Right lung (tissue), 5 donors: ENCODE measurements around the gene IL17A. TPM values are rescaled to one million over a fixed set of nuclear protein-coding genes. Genes with fewer than 3 reads are reported as not detected.
"Not testable (repeated sequence)": the region's sequence is repeated elsewhere in the genome, so short reads cannot be mapped to it uniquely, and the experiment has no call there.

ENCODE experiments used
- DNase-seq, 2 donors: peaks; one replicate each; pipeline ENCODE4 v3.0.0-alpha.2; 2013
- polyA plus RNA-seq, 5 donors: library from polyadenylated mRNA; unstranded; fragments of 120-200 nt; gene quantifications; one replicate each; pipeline versions ENCODE4 v1.2.1 to v1.2.3, GENCODE V29; 2013; ENCODE audit warnings: inconsistent platforms in 1 of 5, low replicate concordance in 1 of 5; ENCODE audit not compliant: insufficient read length in 5 of 5, insufficient read depth in 1 of 5

The IL17A gene
- polyA plus RNA-seq, 5 donors, result not detected

DNA sequence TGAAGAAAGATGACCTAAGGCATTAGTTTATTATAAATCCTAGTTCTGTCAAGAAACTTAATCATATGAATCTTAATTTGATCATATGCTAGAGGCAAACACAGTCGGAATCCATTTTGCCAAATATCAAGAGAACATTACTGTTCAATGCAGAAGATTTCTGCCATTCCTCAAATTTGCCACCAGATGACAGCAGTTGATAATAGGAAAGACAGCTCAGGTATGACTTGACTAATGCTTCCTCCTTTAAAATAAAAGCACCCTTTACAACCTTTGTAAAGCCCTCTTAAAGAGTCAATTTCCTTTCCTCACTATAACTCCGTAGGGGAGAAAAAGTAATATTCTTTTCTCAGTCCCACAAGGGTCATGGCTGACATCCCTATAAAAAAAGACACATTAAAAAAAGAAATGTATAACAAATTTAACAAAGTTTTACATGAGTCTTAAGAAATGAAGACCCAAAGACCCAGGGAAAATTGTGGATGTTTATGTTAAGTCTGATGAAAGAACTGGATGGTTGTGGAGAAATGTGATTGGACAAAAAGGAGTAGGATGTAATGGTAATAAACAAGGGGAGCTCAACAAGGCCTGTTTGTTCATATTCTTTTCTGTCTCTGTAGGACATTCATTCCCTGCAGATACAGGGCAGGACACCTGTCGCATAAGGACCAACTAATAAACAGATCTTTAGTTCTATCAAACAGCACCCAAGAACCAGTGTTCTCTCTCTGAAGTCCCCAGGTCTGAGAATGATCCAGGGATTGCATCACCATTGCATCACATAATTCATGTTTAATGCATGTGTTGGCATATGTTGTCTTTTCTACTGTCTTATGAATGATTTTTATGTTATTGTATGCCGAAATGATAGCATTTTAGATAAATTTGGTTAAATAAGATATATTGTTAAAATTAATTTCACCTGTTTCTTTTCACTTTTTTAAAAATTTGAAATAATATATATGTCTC, 23.0 kb upstream of the IL17A start:
- no peak for DNase-seq

DNA sequence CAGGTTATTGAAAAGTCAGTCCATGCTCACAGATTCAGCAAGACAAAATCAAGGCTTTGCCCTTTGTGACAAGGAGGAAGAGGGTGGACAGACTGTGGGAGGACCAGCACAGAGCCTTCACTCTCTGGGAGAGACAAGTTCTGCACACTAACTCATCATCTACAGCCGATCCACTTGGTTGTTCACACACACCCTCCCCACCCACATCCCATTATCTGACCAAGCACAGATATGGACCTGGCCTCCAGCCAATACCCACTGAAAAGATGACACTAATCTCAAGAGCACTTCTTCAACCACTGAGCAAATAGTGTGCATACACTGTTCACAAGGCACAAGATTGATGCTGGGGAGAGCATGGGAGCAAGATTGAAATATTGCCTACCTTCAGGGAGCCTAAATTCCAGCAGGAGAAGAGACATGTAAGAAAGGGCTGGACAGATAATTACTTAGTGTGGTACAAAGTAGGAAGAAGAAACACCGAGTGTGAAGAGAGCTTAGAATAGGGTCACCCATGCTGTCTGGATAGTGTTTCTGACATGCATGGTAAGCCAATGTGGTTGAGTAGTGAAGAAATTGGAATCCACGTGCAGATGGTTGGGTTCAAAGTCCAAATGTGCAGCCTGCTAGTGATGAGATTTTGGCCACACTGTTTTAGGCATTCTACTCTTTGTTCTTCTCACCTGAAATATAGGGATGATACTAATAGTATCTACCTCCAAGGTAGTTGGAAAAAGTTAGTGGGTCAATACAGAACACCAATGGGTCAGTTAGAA, 21.7 kb upstream of the IL17A start:
- no peak for DNase-seq

- no peak for DNase-seq
These were observed 18.9 kb upstream of the IL17A start for GRCh38 chr6:52167267-52167666.

DNA sequence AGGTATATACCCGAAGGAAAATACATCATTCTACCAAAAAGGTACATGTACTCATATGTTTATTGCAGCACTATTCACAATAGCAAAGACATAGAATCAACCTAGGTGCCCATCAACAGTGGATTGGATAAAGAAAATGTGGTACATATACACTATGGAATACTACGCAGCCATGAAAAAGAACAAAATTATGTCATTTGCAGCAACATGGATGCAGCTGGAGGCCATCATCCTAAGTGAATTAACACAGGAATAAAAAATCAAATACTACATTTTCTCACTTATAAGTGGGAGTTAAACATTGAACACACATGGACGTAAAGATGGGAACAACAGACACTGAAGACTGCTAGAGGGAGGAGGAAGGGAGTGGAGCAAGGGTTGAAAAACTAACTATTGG, 17.8 kb upstream of the IL17A start:
- DNase-seq, result not testable (repeated sequence)

DNA sequence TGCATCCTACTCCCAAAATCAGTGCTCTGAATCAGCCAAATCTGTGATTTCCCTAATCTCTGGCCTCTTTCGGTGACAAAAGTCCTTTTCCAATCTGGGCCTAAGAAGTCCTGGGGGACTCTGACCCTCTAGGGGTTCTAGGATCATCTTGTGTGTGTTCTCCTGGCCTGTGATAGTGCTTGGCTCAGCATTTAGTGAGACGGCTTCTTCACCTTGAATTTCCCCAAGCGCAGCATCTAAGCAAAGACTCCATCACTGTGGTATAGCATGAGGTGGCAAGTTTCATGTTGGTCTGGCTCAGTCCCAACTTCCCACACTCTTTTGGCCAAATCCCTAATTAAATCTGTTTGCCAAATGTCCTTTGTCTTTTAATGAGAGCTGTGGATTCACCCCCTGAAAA, 12.1 kb upstream of the IL17A start:
- DNase-seq, result no peak

DNA sequence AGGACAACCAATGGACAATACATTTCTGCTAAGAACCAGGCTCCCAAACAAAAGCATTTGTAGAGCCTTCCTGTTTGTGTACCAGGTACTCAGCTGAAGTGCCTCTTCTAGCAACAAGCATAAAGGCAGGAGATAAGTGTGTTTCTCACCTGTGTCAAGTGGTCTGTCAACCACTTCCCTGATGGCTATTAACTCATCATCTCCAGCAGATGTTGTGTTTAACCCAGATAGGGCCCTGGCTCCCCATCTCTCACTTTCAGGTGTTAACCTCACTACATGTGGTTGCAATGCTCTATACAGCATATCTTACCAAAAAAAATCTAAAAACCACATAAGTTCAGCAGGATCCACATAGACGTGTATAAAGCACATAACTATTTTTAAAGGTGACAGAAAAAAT, 9.6 kb upstream of the IL17A start:
- DNase-seq, result no peak

DNA sequence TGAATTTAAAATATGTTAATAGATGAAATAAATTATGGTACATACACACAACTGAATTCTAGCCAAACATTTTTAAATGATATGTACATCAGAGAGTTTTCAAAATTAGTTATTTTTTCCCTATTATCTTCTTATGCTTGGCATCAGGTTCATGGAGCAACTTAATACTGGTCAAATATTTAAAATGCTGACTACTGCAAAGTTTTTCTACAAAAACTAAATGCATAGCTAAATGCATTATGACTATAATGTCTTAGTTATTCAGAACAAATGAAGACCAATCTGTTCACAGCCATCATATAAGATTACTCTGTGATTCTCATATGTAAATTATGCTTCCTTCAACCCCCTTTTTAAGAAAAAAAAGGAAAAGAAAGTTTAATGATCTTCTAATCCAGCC, 8.2 kb upstream of the IL17A start:
- DNase-seq, result no peak

DNA sequence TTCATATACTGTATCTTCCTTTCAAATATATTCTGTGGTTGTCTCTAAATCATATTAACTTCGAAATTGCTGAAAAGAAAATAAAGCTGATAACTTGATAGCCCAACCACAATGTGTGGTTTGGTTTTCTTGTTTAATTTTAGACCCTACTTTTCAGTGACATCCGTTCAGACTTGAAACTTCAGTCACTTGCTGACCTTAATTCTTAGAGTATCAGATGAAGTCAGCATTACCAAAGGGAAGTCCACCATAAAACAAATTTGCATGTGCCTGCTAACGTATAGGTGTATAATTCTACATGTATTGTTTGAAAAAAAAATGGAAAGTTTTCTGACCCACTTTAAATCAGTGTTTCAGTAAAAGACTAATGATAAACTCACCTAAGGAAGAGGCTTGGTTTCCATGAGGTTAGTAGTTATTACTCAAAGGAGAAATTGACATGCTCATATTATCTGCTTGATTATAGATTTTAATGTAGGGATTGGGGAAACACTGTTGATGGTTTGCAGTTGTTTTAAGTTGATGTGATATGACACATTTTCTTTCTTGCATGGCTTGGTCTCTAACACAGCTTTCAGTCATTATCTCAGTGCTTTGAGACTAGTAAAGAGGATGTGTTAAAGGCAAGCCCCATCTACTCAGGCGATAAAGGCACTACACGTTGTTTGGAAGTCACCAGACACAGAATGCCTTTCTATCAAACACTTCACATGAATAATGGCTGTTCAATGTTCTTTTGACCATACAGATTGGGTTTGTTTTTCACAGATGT, 5.2 kb upstream of the IL17A start:
- DNase-seq, result no peak

DNA sequence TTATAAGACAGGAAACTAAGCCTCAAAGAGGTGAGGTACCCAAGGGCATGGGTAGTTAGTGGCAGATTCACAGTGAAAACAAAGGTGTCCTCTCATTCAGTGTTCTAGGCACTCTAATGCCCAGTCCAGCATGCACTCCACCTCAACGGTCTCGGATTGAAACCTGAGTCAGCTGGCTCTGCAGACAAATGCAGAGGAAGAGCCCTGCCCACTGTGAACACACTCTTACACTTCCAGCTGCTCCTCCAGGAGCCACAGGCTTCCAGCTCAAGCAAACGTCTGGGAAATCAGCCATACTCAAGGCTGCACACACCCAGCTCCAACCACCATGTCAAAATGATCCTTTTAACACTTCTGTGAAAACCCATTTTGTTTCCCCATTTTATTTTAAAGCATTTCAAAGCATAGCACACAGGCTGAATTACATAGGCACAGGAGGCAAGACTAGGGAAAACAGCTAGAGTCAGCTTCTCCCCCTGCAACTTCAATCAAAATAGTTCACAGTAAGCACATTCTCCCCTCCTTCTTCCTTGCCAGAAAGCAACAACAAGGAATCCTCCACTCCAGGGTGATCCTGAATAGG, 3.0 kb upstream of the IL17A start:
- DNase-seq, result no peak

GRCh38 chr6:52186480-52186879, 305 bp downstream of the IL17A start:
- no peak for DNase-seq

DNA sequence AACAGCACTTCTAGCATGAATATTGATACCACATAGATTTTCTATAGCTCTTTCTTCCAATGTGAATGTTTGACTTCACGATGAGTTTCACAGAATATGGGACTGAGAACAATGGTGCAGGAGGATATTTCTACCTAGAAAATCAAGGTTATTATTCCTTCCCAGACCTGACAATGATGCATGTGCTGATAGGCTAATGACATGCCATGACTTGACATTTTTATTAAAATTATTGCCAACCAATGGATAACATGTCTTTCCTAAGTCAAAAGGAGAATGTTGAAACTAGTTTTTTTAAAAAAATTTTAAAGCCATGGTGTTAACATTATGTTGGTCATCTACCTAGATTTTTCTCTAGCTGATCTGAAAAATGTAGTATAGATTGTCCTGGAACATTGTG, 923 bp downstream of the IL17A start:
- no peak for DNase-seq

DNA sequence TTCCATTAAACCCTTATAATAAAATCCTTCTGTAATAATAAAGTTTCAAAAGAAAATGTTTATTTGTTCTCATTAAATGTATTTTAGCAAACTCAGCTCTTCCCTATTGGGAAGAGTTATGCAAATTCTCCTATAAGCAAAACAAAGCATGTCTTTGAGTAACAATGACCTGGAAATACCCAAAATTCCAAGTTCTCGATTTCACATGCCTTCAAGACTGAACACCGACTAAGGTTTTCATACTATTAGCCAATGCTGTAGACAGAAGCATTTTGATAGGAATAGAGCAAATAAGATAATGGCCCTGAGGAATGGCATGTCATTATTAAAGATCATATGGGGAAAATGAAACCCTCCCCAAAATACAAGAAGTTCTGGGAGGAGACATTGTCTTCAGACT, 3.8 kb downstream of the IL17A start:
- DNase-seq, result no peak

GRCh38 chr6:52190409-52190808, 4.2 kb downstream of the IL17A start:
- no peak for DNase-seq

DNA sequence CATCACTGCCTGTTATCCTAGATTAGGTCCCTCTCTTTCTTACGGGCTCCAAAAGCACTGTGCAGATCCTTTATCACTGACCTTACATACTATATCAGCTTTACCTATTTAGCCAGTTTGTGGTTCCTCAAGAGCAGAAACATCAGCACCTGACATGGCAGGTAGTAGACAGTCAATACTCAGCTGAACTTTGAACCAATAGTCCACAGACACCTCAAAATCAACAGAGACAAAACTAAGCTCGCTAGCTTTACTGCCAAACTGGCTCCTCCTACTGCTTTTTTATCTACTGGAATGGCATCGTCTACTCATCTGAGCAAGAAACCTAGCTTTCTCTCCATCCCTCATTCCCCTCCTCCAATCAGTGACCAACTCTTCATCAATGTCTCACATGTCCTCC, 5.6 kb downstream of the IL17A start:
- no peak for DNase-seq

DNA sequence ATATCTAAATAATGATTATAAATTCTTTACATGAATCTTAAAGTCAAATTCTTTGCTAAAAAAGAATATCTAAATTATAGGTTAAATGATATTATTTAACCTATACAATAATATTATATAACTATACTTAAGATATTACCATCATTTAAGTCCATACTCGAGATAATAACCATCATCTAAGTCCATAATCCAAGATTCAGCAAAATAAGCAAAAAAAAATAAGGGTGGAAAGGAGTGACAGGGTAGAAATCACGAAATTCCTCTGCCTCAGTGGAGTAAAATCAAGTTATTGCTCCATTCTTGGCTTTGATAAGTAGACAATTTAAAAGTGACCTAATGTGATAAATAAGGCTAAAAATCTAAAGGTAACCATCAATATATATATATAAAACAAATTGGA, 9.7 kb downstream of the IL17A start:
- DNase-seq, result no peak

GRCh38 chr6:52200088-52200487, 13.9 kb downstream of the IL17A start:
- not testable (repeated sequence) for DNase-seq

DNA sequence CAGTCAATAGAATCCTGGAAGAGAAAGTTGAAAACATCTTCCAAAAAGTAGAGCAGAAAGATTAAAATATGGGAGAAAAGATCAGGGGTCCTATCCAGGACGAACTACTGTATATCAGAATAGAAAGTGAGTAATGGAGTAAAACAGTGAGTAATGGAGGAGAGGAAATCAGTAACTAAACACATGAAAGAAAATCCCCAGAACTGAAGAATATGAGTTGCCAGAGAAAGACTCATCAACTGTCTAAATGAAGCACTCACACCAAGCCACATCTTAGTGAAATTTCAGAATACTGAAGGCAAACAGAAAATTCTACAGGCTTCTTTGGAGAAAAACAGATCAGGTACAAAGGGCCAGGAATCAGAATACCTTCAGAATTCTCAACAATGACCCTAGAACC, 14.9 kb downstream of the IL17A start:
- no peak for DNase-seq

- DNase-seq, result no peak
These were observed 15.3 kb downstream of the IL17A start for GRCh38 chr6:52201493-52201892.

DNA sequence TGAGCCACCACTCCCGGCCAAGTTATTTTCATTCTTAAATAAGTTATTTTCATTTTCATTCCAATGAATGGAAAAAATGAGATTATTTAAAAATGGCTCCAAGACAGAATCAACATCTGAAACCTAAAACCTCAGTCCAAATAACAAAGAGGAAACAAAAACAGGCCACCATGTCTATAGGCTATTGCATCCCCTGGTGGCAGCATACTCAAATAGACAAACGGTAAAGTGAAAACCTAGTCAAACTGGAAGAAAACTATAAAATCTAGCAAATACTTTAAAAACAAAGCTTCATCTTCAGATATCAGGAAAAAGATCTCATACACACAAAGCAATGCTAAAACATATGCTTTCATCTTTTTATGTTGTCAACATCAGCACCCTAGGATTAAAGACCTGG, 20.9 kb downstream of the IL17A start:
- DNase-seq, result no peak

GRCh38 chr6:52208612-52209011, 22.4 kb downstream of the IL17A start:
- no peak for DNase-seq

DNA sequence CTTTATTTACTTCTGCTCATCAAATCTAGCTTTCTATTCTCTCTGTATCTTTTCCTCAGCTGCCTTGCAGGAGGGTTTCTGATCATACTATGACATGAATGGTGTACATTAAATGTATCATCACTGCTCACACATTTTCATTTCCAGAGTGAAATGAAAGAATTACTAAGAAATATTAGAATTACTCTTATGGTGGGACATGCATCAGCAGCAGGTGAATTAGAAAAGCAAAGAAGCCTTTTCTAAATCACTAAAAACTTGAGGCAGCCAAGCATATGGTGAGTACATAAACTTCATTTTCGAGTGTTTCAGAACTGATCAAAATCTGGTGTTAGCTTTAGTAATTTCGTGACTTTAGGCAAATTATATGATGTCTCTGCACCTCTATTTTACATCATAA, 23.6 kb downstream of the IL17A start:
- no peak for DNase-seq

- no peak for DNase-seq
These were observed 24.1 kb downstream of the IL17A start for GRCh38 chr6:52210227-52210626.
